Astrocyte (in vitro differentiated cells and primary cell): ENCODE data around the gene PTK6. TPM values are rescaled to one million over a fixed set of nuclear protein-coding genes. Genes with fewer than 3 reads are reported as not detected.

ENCODE experiments used
- DNase-seq: peaks from one replicate; pipeline ENCODE4 v3.0.0-alpha.2; 2010; ENCODE audit warnings: low read depth
- FAIRE-seq: peaks from 2 replicates; lab custom pipeline; 2011; peaks lifted over from hg19 to GRCh38; lab: Jason Lieb, UNC
- H2AFZ ChIP-seq: 2 replicates; pipeline ENCODE4 v1.6.0; 2012; ENCODE audit warnings: low read depth, low read length, inconsistent platforms
- H3K27ac ChIP-seq: 2 replicates; pipeline ENCODE4 v1.5.1; 2011; ENCODE audit warnings: low read depth, low read length, inconsistent platforms
- H3K27me3 ChIP-seq: 2 replicates; pipeline ENCODE4 v1.6.0; 2011; ENCODE audit warnings: low read length, inconsistent platforms; ENCODE audit not compliant: insufficient read depth
- H3K36me3 ChIP-seq: 2 replicates; pipeline ENCODE4 v1.5.1; 2011; ENCODE audit warnings: low read length, inconsistent platforms; ENCODE audit not compliant: insufficient read depth
- H3K4me1 ChIP-seq: 2 replicates; pipeline ENCODE4 v1.5.1; 2011; ENCODE audit warnings: low read length, inconsistent platforms; ENCODE audit not compliant: insufficient read depth
- H3K4me2 ChIP-seq: 2 replicates; pipeline ENCODE4 v1.6.0; 2012; ENCODE audit warnings: low read length, inconsistent platforms
- H3K4me3 ChIP-seq: 2 replicates; pipeline ENCODE4 v1.5.1; 2011; ENCODE audit warnings: low read depth, mild to moderate bottlenecking, low read length, inconsistent platforms; ENCODE audit not compliant: insufficient read depth
- H3K79me2 ChIP-seq: 2 replicates; pipeline ENCODE4 v1.6.0; 2012; ENCODE audit warnings: mild to moderate bottlenecking, low read length, inconsistent platforms; ENCODE audit not compliant: insufficient read depth
- H3K9ac ChIP-seq: 2 replicates; pipeline ENCODE4 v1.6.0; 2012; ENCODE audit warnings: mild to moderate bottlenecking, low read length, inconsistent platforms
- H3K9me3 ChIP-seq: 2 replicates; pipeline ENCODE4 v1.5.1; 2012; ENCODE audit warnings: low read depth, mild to moderate bottlenecking, low read length, inconsistent platforms; ENCODE audit not compliant: insufficient read depth
- H4K20me1 ChIP-seq: 2 replicates; pipeline ENCODE4 v1.6.0; 2012; ENCODE audit warnings: low read length, inconsistent platforms; ENCODE audit not compliant: insufficient read depth
- H3K27ac Mint-ChIP-seq: one replicate; pipeline ENCODE4 v1.8.0; 2021; ENCODE audit warnings: mild to moderate bottlenecking, mixed read lengths; ENCODE audit not compliant: unreplicated experiment
- H3K27me3 Mint-ChIP-seq: one replicate; pipeline ENCODE4 v1.8.0; 2021; ENCODE audit warnings: low read depth, mixed read lengths; ENCODE audit not compliant: unreplicated experiment
- H3K36me3 Mint-ChIP-seq: one replicate; pipeline ENCODE4 v1.8.0; 2021; ENCODE audit warnings: low read depth, mixed read lengths; ENCODE audit not compliant: unreplicated experiment
- H3K4me1 Mint-ChIP-seq: one replicate; pipeline ENCODE4 v1.8.0; 2021; ENCODE audit warnings: low read depth, mixed read lengths; ENCODE audit not compliant: unreplicated experiment
- H3K4me3 Mint-ChIP-seq: one replicate; pipeline ENCODE4 v1.8.0; 2021; ENCODE audit warnings: mild to moderate bottlenecking, moderate library complexity, mixed read lengths; ENCODE audit not compliant: unreplicated experiment
- H3K9me3 Mint-ChIP-seq: one replicate; pipeline ENCODE4 v1.8.0; 2021; ENCODE audit warnings: mild to moderate bottlenecking, mixed read lengths; ENCODE audit not compliant: unreplicated experiment
- EZH2 ChIP-seq: IDR thresholded peaks from 2 replicates; pipeline ENCODE4 v1.6.1; 2012; ENCODE audit warnings: mild to moderate bottlenecking, low read length, inconsistent platforms; ENCODE audit not compliant: insufficient read depth
- total RNA-seq: library from RNA; stranded (reverse); gene quantifications from 2 replicates; pipeline ENCODE4 v1.2.1, GENCODE V29; 2021
- TF ChIP-seq, protein P1 (sequence below): IDR thresholded peaks from 2 replicates; pipeline ENCODE4 v1.5.1; 2011; ENCODE audit warnings: low read depth, mild to moderate bottlenecking, inconsistent platforms, low read length, moderate library complexity; ENCODE audit not compliant: insufficient read depth

PTK6 gene
- total RNA-seq, 1 donor from 2014 or later: 0.18 TPM

DNA sequence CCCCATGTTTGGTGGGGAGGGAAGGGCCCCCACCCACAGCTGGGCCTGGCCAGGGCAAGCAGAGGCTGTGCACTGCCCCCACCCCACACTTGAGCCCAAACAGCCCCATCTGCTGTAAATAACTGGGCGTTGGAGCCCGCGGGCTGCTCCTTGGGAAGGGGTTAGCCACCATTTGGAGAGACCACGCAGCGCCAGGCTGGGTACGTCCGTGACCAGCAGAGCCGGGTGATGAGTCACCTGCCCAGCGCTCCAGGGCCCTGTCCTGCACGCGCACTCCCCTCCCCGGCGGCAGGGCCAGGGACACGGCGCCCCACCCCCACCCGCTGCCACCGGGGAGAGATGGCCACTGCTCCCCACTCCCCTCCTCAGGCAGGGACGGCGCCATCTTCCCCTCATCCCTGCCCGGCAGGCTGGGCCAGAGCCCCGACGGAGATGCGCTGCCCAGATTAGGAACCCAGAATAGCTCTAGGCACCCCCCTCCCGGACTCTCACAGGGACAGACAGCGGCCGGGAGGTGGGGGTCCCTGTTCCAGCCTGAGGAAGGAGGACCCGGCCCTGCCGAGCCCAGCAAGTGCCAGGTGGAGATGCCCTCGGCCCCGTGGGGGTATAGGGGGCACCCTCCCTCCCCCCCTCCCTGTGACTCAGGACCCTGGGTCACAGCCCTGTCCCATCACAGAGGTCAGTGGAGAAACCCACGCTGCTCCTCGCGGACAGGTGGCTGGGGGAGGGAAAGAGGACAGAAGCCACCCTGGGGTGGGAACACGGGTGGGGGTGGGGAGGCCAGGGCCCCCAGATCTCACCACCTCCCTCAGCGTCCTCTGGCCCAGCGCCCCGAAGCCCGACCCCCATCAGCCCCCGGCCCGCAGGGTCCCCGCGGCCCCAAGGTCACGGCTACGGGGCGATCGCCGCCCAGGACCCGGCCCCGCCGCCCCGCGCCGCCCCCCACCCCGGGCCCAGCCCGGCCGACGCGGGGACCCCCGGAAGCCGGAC lies 38.9 kb downstream of the PTK6 start:
- no peak overlapping the region for H3K27ac ChIP-seq
- Mint-ChIP-seq H3K27ac (no peak overlapping the region), H3K4me3 (peak overlapping the region; percentile 70), H3K9me3 (no peaks in the 10 kb centered on the region), H3K4me1 (no peaks in the 10 kb centered on the region), H3K36me3 (no peaks in the 10 kb centered on the region), H3K27me3 (peaks cover 5% of the 10 kb centered on the region)
- peaks cover 2% of the 10 kb centered on the region for H3K27me3 ChIP-seq
- FAIRE-seq (no peak), DNase-seq (peak; percentile 31)
- TF ChIP-seq, protein P1, sequence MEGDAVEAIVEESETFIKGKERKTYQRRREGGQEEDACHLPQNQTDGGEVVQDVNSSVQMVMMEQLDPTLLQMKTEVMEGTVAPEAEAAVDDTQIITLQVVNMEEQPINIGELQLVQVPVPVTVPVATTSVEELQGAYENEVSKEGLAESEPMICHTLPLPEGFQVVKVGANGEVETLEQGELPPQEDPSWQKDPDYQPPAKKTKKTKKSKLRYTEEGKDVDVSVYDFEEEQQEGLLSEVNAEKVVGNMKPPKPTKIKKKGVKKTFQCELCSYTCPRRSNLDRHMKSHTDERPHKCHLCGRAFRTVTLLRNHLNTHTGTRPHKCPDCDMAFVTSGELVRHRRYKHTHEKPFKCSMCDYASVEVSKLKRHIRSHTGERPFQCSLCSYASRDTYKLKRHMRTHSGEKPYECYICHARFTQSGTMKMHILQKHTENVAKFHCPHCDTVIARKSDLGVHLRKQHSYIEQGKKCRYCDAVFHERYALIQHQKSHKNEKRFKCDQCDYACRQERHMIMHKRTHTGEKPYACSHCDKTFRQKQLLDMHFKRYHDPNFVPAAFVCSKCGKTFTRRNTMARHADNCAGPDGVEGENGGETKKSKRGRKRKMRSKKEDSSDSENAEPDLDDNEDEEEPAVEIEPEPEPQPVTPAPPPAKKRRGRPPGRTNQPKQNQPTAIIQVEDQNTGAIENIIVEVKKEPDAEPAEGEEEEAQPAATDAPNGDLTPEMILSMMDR: no peak
- peak; percentile 60 for TF ChIP-seq EZH2
- no peak overlapping the region for H3K4me3 ChIP-seq
- peak overlapping the region; percentile 52 for H3K4me2 ChIP-seq
- no peaks in the 10 kb centered on the region for H4K20me1 ChIP-seq
- no peak overlapping the region for H3K9ac ChIP-seq
- no peaks in the 10 kb centered on the region for H3K4me1 ChIP-seq
- H3K79me2 ChIP-seq: no peaks in the 10 kb centered on the region
- H3K36me3 ChIP-seq: no peaks in the 10 kb centered on the region
- no peak overlapping the region for H2AFZ ChIP-seq
- no peaks in the 10 kb centered on the region for H3K9me3 ChIP-seq

DNA sequence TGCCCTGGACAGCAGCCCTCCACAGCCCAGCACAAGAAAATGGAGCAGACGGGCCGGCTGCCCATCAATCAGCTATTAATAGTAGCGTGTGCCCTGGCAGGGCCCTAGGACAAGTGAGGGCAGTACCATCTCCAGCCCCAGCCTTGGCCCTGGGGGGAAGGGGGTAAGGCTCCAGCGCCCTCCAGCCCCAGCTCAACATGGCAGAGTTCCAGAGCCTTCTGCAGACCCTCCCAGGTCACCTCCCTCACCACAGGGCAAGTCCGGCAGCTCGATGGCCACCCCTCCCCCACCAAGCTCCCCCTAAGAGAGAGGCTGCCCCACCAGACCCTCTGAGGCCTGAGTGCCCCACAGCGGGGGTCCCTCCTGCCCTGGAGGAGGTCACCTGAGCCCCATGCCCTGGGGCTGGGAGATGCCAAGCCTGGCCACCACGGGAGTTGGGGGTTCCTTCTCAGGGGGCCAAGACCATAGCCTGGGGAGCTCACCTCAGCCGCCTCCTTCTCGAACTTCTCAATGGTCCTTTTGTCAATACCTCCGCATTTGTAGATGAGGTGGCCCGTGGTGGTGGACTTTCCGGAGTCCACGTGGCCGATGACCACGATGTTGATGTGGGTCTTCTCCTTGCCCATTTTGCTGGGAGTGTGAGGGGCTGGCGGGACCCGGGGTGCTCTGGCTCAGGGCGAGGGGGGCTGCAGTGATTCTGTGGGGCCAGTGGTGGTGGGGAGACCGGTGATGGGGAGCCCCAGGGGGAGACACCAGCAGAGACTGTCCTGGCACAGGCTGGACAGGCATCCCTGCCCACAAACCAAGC lies 39.8 kb downstream of the PTK6 start:
- H3K27me3 ChIP-seq: peaks cover 2% of the 10 kb centered on the region
- H3K9me3 Mint-ChIP-seq: no peaks in the 10 kb centered on the region
- H3K36me3 ChIP-seq: no peaks in the 10 kb centered on the region
- peaks cover 5% of the 10 kb centered on the region for H3K27me3 Mint-ChIP-seq
- H3K79me2 ChIP-seq: no peaks in the 10 kb centered on the region
- no peak overlapping the region for H2AFZ ChIP-seq
- no peaks in the 10 kb centered on the region for H4K20me1 ChIP-seq
- H3K9me3 ChIP-seq: no peaks in the 10 kb centered on the region
- H3K4me2 ChIP-seq: no peak overlapping the region
- H3K4me3 Mint-ChIP-seq: peak overlapping the region; percentile 68
- H3K4me1 Mint-ChIP-seq: no peaks in the 10 kb centered on the region
- H3K4me3 ChIP-seq: no peak overlapping the region
- FAIRE-seq: no peak
- no peak overlapping the region for H3K27ac ChIP-seq
- H3K9ac ChIP-seq: no peak overlapping the region
- DNase-seq: no peak
- no peaks in the 10 kb centered on the region for H3K36me3 Mint-ChIP-seq
- no peak overlapping the region for H3K27ac Mint-ChIP-seq
- no peaks in the 10 kb centered on the region for H3K4me1 ChIP-seq
- TF ChIP-seq, protein P1: no peak
- TF ChIP-seq EZH2: no peak
